Prostate gland (tissue), 2 donors: ENCODE data around the gene SLC10A7.

Source experiments
- POLR2A ChIP-seq: fragments of 450-650 bp; IDR thresholded peaks from one replicate; pipeline ENCODE4 v1.6.1; 2016; ENCODE audit warnings: antibody characterized with exemption, mild to moderate bottlenecking
- POLR2AphosphoS5 ChIP-seq: sonication (generic); formaldehyde crosslinking; IDR thresholded peaks from one replicate; pipeline ENCODE4 v1.6.1; 2017; ENCODE audit warnings: antibody characterized with exemption
- TF ChIP-seq, protein P1 (sequence below), 4 experiments: fragments of 200-600 bp in 2 of 4; fragments of 450-650 bp in 2 of 4; sonication (generic) in 2 of 4; IDR thresholded peaks; 1 replicate in 3 of 4; 2 replicates in 1 of 4; pipeline ENCODE4 v1.5.1; 2016 to 2019; ENCODE audit warnings: antibody characterized with exemption in 4 of 4, mild to moderate bottlenecking in 2 of 4, moderate library complexity in 2 of 4

DNA sequence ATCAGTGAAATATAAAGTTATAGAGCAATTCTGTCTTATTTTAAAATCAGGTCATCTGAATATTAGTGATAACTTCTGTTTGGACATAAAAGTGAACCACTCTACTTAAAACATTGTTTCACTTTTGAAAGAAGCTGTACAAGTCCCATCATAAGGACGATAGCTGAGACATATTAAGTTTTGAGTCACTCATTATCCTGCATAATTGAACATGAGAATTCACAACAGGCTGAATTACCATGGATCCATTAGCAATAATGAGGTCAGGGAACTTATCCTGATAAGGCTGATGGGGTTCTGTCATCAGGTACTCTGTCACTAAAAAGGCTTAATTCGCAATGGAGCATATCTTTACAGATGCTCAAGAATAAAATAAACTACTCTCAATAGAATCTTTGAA is 227.0 kb downstream of the SLC10A7 start:
- TF ChIP-seq, protein P1, sequence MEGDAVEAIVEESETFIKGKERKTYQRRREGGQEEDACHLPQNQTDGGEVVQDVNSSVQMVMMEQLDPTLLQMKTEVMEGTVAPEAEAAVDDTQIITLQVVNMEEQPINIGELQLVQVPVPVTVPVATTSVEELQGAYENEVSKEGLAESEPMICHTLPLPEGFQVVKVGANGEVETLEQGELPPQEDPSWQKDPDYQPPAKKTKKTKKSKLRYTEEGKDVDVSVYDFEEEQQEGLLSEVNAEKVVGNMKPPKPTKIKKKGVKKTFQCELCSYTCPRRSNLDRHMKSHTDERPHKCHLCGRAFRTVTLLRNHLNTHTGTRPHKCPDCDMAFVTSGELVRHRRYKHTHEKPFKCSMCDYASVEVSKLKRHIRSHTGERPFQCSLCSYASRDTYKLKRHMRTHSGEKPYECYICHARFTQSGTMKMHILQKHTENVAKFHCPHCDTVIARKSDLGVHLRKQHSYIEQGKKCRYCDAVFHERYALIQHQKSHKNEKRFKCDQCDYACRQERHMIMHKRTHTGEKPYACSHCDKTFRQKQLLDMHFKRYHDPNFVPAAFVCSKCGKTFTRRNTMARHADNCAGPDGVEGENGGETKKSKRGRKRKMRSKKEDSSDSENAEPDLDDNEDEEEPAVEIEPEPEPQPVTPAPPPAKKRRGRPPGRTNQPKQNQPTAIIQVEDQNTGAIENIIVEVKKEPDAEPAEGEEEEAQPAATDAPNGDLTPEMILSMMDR (IDR thresholded peaks at IDR 0.05) = no peak
- TF ChIP-seq POLR2A (no peak), POLR2AphosphoS5 (no peak)
